Measurements from ENCODE around the gene DUSP15. TPM values are rescaled to one million over a fixed set of nuclear protein-coding genes. Genes with fewer than 3 reads are reported as not detected.
A peak's percentile ranks its signal among the peaks of the same experiment; 100 is the strongest.

DUSP15 gene
- total RNA-seq, 1 experiment from 2014 or later = not detected

GRCh38 chr20:31843881-31844280, 26.4 kb downstream of the DUSP15 start:
- ATAC-seq = no peak
- ChIA-PET CTCF (no interaction called here), POLR2A (ENCODE audit: unreplicated experiment) (no interaction called here)
- intact Hi-C loops (cut with micrococcal nuclease) = no loop called here
- H3K27ac ChIP-seq (ENCODE audit: low read length) = no peak overlapping the region
- H3K9ac ChIP-seq (ENCODE audit: low read length) = no peak overlapping the region
- no peaks in the 10 kb centered on the region for H3K9me2 ChIP-seq (replicated peaks; ENCODE audit: low read length)
- H4K20me1 ChIP-seq (ENCODE audit: low read length) = no peaks in the 10 kb centered on the region
- H2AFZ ChIP-seq (ENCODE audit: low read length) = no peak overlapping the region
- no peak overlapping the region for H3K4me2 ChIP-seq (ENCODE audit: low read length)
- BruUV-seq (replicated peaks) = no TSS peak
- no peak overlapping the region for H3K4me3 ChIP-seq (ENCODE audit: low read length)
- H3K9me3 ChIP-seq (ENCODE audit: low read length) = no peaks in the 10 kb centered on the region
- no peaks in the 10 kb centered on the region for H3F3A ChIP-seq (ENCODE audit: low read length, unreplicated experiment)
- H3K27me3 ChIP-seq (ENCODE audit: low read length) = no peaks in the 10 kb centered on the region
- H3K4me1 ChIP-seq (ENCODE audit: insufficient read depth, low read length) = peaks cover 19% of the 10 kb centered on the region
- H3K79me2 ChIP-seq (ENCODE audit: low read length) = no peaks in the 10 kb centered on the region
- TF ChIP-seq EZH2 (IDR thresholded peaks at IDR 0.05; ENCODE audit: low read length, unreplicated experiment) = no peak
- TF ChIP-seq CTCF (conservative IDR thresholded peaks at IDR 0.05; ENCODE audit: low read depth, low read length) = no peak
- TF ChIP-seq EZH2phosphoT487 (IDR thresholded peaks at IDR 0.05; ENCODE audit: borderline replicate concordance, low read length) = no peak
- no peak for DNase-seq
- H3K36me3 ChIP-seq (ENCODE audit: low read depth, low read length) = no peaks in the 10 kb centered on the region

- TF ChIP-seq CTCF (conservative IDR thresholded peaks at IDR 0.05; ENCODE audit: low read depth, low read length) = no peak
- no peak for TF ChIP-seq EZH2 (IDR thresholded peaks at IDR 0.05; ENCODE audit: low read length, unreplicated experiment)
- no peak for TF ChIP-seq EZH2phosphoT487 (IDR thresholded peaks at IDR 0.05; ENCODE audit: borderline replicate concordance, low read length)
- Histone ChIP-seq H4K20me1 (ENCODE audit: low read length) (no peaks in the 10 kb centered on the region), H3K36me3 (ENCODE audit: low read depth, low read length) (no peaks in the 10 kb centered on the region), H3K4me2 (ENCODE audit: low read length) (no peak overlapping the region), H3F3A (ENCODE audit: low read length, unreplicated experiment) (no peaks in the 10 kb centered on the region), H3K27ac (ENCODE audit: low read length) (no peak overlapping the region), H3K9me2 (replicated peaks; ENCODE audit: low read length) (no peaks in the 10 kb centered on the region), H3K4me1 (ENCODE audit: insufficient read depth, low read length) (peaks cover 19% of the 10 kb centered on the region), H3K9me3 (ENCODE audit: low read length) (no peaks in the 10 kb centered on the region), H3K27me3 (ENCODE audit: low read length) (no peaks in the 10 kb centered on the region), H2AFZ (ENCODE audit: low read length) (no peak overlapping the region), H3K9ac (ENCODE audit: low read length) (no peak overlapping the region), H3K79me2 (ENCODE audit: low read length) (no peaks in the 10 kb centered on the region), H3K4me3 (ENCODE audit: low read length) (no peak overlapping the region)
- ATAC-seq = no peak
- ChIA-PET POLR2A (ENCODE audit: unreplicated experiment) (no interaction called here), CTCF (interaction anchor here (0.9 kb wide), 1 partner anchor 209 kb away, joined by 3 read pairs; no protein-coding TSS in a partner anchor)
- intact Hi-C loops (cut with micrococcal nuclease) = no loop called here
- no TSS peak for BruUV-seq (replicated peaks)
- no peak for DNase-seq
These were observed 27.0 kb downstream of the DUSP15 start for GRCh38 chr20:31843288-31843687.

DNA sequence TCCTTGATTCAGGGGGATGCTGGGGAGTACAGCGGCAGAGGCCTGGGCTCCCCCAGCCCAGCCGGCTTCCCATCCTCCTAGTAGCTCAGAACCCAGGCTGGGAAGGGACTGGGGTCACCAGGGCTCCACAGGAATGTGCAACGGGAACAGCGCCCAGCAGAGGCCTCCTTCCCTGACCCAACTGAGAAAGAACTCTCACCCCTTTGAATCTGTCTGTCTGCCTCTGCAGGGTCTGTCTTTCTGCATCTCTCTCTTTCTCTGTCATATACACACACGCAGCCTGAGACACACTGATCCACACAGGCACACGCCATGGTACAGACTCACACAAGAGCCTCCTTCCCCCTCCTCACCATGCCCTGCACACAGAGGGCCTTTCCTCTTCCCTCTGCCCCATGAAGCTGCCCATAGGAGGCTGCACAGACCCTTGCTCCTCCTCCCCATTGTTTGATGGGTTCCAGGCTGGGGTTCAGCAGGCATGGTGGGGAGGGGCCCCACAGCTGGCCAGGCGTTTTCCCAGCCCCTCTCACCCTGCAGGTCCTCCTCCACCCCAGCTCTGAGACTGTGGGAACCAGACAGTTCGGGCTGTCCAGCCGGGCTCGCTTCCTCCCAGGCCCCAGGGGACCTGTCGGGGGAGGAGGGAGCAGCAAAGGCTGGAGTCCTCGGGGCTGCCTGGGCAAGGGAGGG, 27.7 kb downstream of the DUSP15 start:
- Histone ChIP-seq H3K4me1 (ENCODE audit: insufficient read depth, low read length) (peaks cover 19% of the 10 kb centered on the region), H3K4me3 (ENCODE audit: low read length) (no peak overlapping the region), H3K36me3 (ENCODE audit: low read depth, low read length) (no peaks in the 10 kb centered on the region), H3K27ac (ENCODE audit: low read length) (peak overlapping the region; percentile 17; the same call in 1 of the 2 replicates), H3K79me2 (ENCODE audit: low read length) (no peaks in the 10 kb centered on the region), H3K9me2 (replicated peaks; ENCODE audit: low read length) (no peaks in the 10 kb centered on the region), H3K4me2 (ENCODE audit: low read length) (peak overlapping the region; percentile 61), H3K9me3 (ENCODE audit: low read length) (no peaks in the 10 kb centered on the region), H3K27me3 (ENCODE audit: low read length) (no peaks in the 10 kb centered on the region), H3K9ac (ENCODE audit: low read length) (no peak overlapping the region), H2AFZ (ENCODE audit: low read length) (0 out of 2 replicates have a peak overlapping the region, but pooled peaks have one; percentile 13), H3F3A (ENCODE audit: low read length, unreplicated experiment) (no peaks in the 10 kb centered on the region), H4K20me1 (ENCODE audit: low read length) (no peaks in the 10 kb centered on the region)
- TF ChIP-seq EZH2phosphoT487 (IDR thresholded peaks at IDR 0.05; ENCODE audit: borderline replicate concordance, low read length) (no peak), CTCF (conservative IDR thresholded peaks at IDR 0.05; ENCODE audit: low read depth, low read length) (no peak)
- intact Hi-C loops (cut with micrococcal nuclease) = no loop called here
- ATAC-seq (peak; percentile 5; the same call in 1 of the 2 replicates), DNase-seq (peak; percentile 25)
- no TSS peak for BruUV-seq (replicated peaks)
- ChIA-PET CTCF (interaction anchor here (0.9 kb wide), 1 partner anchor 208 kb away, joined by 3 read pairs; no protein-coding TSS in a partner anchor), POLR2A (ENCODE audit: unreplicated experiment) (no interaction called here)
